Measurements from ENCODE around the gene SLC6A16.

Gene SLC6A16

GRCh38 chr19:49336482-49337266 is 11.7 kb upstream of the SLC6A16 start:
- Histone ChIP-seq H3K4me3 (ENCODE audit: low read length, poor library complexity, severe bottlenecking) (peak overlapping the region; percentile 84), H3K27me3 (ENCODE audit: insufficient read depth, low read length, poor library complexity, severe bottlenecking) (no peaks in the 10 kb centered on the region), H2AFZ (ENCODE audit: low read length) (no peak overlapping the region), H3F3A (ENCODE audit: low read depth) (0 out of 2 replicates have a peak, but pooled peaks cover 5% of the 10 kb centered on the region), H3K4me1 (ENCODE audit: insufficient read depth, low read length, poor library complexity, severe bottlenecking) (peaks cover 41% of the 10 kb centered on the region), H3K9me2 (replicated peaks; ENCODE audit: low read depth, low read length) (no peaks in the 10 kb centered on the region), H3K4me2 (ENCODE audit: low read depth, low read length, poor library complexity, severe bottlenecking) (peak overlapping the region; percentile 85), H3K9me3 (ENCODE audit: insufficient read depth, low read depth, low read length) (no peaks in the 10 kb centered on the region), H3K36me3 (ENCODE audit: insufficient read depth, low read length) (no peaks in the 10 kb centered on the region), H4K20me1 (ENCODE audit: insufficient read depth, low read length, poor library complexity, severe bottlenecking) (no peaks in the 10 kb centered on the region), H3K79me2 (ENCODE audit: insufficient read depth, low read length) (peaks cover 16% of the 10 kb centered on the region; the same call in 1 of the 2 replicates), H3K9ac (ENCODE audit: low read depth, low read length, poor library complexity, severe bottlenecking) (peak overlapping the region; percentile 84)
- no peak for TF ChIP-seq EZH2phosphoT487 (IDR thresholded peaks at IDR 0.05; ENCODE audit: borderline replicate concordance)
- no peak for TF ChIP-seq CTCF (conservative IDR thresholded peaks at IDR 0.05; ENCODE audit: low read length)

DNA sequence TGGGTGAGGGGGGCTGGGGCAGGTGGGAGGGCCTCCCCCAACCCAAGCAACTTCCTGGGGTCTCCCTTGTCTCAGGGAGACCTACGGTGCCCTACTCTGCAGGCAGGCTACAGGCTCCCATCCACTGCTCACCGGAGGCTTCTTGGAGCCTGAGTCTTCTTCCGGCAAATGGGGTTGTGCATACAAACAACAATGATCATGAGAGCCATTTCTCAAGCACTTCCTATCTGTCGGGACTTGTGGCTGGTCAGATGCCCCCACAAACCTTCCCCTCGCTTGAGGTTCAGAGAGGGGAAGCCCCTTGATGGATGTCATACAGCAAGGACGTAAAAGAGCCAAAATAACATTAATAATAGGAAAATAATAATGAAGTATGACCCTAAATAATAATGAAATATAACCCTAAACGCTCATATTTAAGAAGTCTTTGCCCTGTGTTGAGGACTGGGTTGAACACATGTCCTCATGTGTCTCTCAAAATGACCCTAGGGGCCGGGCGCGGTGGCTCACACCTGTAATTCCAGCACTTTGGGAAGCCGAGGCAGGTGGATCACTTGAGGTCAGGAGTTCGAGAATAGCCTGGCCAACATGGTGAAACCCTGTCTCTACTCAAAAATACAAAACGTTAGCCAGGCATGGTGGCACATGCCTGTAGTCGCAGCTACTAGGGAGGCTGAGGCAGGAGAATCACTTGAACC is 10.9 kb upstream of the SLC6A16 start:
- Histone ChIP-seq H3K4me2 (ENCODE audit: low read depth, low read length, poor library complexity, severe bottlenecking) (peak overlapping the region; percentile 85), H3K9ac (ENCODE audit: low read depth, low read length, poor library complexity, severe bottlenecking) (peak overlapping the region; percentile 84), H3K4me3 (ENCODE audit: low read length, poor library complexity, severe bottlenecking) (peak overlapping the region; percentile 84), H3K9me3 (ENCODE audit: insufficient read depth, low read depth, low read length) (no peaks in the 10 kb centered on the region), H3K27me3 (ENCODE audit: insufficient read depth, low read length, poor library complexity, severe bottlenecking) (no peaks in the 10 kb centered on the region), H3F3A (ENCODE audit: low read depth) (0 out of 2 replicates have a peak, but pooled peaks cover 5% of the 10 kb centered on the region), H3K9me2 (replicated peaks; ENCODE audit: low read depth, low read length) (no peaks in the 10 kb centered on the region), H3K79me2 (ENCODE audit: insufficient read depth, low read length) (peaks cover 16% of the 10 kb centered on the region; the same call in 1 of the 2 replicates), H2AFZ (ENCODE audit: low read length) (peak overlapping the region; percentile 82; the same call in 1 of the 2 replicates), H3K4me1 (ENCODE audit: insufficient read depth, low read length, poor library complexity, severe bottlenecking) (peaks cover 44% of the 10 kb centered on the region), H4K20me1 (ENCODE audit: insufficient read depth, low read length, poor library complexity, severe bottlenecking) (no peaks in the 10 kb centered on the region), H3K36me3 (ENCODE audit: insufficient read depth, low read length) (no peaks in the 10 kb centered on the region)
- TF ChIP-seq EZH2phosphoT487 (IDR thresholded peaks at IDR 0.05; ENCODE audit: borderline replicate concordance) (no peak), CTCF (conservative IDR thresholded peaks at IDR 0.05; ENCODE audit: low read length) (no peak)

DNA sequence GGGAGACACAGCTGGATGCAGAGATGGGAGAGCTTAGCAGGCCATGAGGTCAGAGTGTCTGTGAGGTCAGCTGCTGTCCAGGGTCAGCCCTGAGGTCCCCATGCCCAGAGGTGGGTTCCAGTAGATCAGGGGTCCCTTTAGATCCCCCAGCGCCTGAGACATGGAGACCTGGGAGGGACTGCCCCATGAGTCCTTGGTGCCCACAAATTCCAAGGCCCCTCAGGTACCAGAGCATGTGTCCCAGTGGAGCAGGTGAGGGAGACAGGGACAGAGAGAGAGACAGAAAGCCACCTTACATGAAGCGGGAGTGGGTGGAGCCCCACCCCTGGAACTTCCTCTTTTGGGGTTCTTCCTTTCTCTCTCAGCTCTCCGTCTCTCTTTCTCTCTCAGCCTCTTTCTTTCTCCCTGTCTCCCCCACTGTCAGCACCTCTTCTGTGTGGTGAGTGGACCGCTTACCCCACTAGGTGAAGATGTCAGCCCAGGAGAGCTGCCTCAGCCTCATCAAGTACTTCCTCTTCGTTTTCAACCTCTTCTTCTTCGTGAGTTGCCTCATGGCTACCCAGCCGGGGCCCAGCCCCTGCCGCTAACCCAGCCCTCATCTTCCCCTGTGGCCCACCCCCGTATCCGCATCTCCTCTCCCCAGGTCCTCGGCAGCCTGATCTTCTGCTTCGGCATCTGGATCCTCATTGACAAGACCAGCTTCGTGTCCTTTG is 10.2 kb upstream of the SLC6A16 start, which contains the start of gene CD37:
CD37 (plus strand) TSS at position 336 of the 713 bp plus-strand sequence; CDS start at position 471, 135 bp downstream.
- no peaks in the 10 kb centered on the region for H4K20me1 ChIP-seq (ENCODE audit: insufficient read depth, low read length, poor library complexity, severe bottlenecking)
- H2AFZ ChIP-seq (ENCODE audit: low read length), result peak within 1 kb of the TSS; percentile 82
- H3K4me3 ChIP-seq (ENCODE audit: low read length, poor library complexity, severe bottlenecking), result peak within 1 kb of the TSS; percentile 84
- no peaks in the 10 kb centered on the region for H3K9me2 ChIP-seq (replicated peaks; ENCODE audit: low read depth, low read length)
- H3K9ac ChIP-seq (ENCODE audit: low read depth, low read length, poor library complexity, severe bottlenecking), result peak within 1 kb of the TSS; percentile 84
- H3K79me2 ChIP-seq (ENCODE audit: insufficient read depth, low read length), result peaks cover 16% of the 10 kb centered on the region; the same call in 1 of the 2 replicates
- TF ChIP-seq CTCF (conservative IDR thresholded peaks at IDR 0.05; ENCODE audit: low read length) (no peak), EZH2phosphoT487 (IDR thresholded peaks at IDR 0.05; ENCODE audit: borderline replicate concordance) (no peak)
- no peaks in the 10 kb centered on the region for H3K9me3 ChIP-seq (ENCODE audit: insufficient read depth, low read depth, low read length)
- peaks cover 39% of the 10 kb centered on the region for H3K4me1 ChIP-seq (ENCODE audit: insufficient read depth, low read length, poor library complexity, severe bottlenecking)
- H3K27me3 ChIP-seq (ENCODE audit: insufficient read depth, low read length, poor library complexity, severe bottlenecking), result no peaks in the 10 kb centered on the region
- 0 out of 2 replicates have a peak, but pooled peaks cover 3% of the 10 kb centered on the region for H3F3A ChIP-seq (ENCODE audit: low read depth)
- H3K4me2 ChIP-seq (ENCODE audit: low read depth, low read length, poor library complexity, severe bottlenecking), result peak within 1 kb of the TSS; percentile 85
- no peaks in the 10 kb centered on the region for H3K36me3 ChIP-seq (ENCODE audit: insufficient read depth, low read length)
